Fibroblast of lung (primary cell): ENCODE measurements around the gene CLNK.

Experiments
- EZH2 ChIP-seq: IDR thresholded peaks from 2 replicates; pipeline ENCODE4 v1.5.1; 2012; ENCODE audit warnings: low read length, control low read depth, mild to moderate bottlenecking; ENCODE audit errors: missing control alignments
- TF ChIP-seq, protein P1 (sequence below), 2 donors: IDR thresholded peaks in 1 of 2; conservative IDR thresholded peaks in 1 of 2; 1 replicate in 1 of 2; 2 replicates in 1 of 2; pipeline ENCODE4 v1.5.1; 2011 to 2012; ENCODE audit warnings: low read length in 2 of 2, control low read depth in 1 of 2, inconsistent platforms in 1 of 2, low read depth in 1 of 2, mild to moderate bottlenecking in 1 of 2

DNA sequence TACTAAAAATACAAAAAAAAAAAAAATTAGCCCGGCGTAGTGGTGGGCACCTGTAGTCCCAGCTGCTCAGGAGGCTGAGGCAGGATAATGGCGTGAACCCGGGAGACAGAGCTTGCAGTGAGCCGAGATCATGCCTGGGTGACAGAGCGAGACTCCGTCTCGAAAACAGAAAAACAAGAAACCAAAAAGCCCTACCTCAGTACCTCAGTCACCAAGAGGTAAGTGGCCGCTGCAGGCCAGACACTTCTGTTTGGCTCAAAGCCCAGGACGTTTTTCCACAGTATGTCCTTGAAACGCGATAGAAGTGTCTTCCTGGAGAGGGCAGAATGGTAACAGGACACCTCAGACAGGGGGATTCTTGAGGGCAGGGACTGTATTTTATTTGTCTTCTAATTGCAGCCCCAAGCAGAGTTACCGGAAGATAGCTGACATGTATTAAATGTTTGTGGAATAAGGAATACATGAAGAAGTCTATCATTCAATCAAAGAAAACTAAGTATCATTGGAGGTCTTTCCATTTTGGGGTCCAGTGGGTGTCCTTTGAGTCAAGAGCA, 63.6 kb downstream of the CLNK start:
- no peak for TF ChIP-seq EZH2
- TF ChIP-seq, protein P1, sequence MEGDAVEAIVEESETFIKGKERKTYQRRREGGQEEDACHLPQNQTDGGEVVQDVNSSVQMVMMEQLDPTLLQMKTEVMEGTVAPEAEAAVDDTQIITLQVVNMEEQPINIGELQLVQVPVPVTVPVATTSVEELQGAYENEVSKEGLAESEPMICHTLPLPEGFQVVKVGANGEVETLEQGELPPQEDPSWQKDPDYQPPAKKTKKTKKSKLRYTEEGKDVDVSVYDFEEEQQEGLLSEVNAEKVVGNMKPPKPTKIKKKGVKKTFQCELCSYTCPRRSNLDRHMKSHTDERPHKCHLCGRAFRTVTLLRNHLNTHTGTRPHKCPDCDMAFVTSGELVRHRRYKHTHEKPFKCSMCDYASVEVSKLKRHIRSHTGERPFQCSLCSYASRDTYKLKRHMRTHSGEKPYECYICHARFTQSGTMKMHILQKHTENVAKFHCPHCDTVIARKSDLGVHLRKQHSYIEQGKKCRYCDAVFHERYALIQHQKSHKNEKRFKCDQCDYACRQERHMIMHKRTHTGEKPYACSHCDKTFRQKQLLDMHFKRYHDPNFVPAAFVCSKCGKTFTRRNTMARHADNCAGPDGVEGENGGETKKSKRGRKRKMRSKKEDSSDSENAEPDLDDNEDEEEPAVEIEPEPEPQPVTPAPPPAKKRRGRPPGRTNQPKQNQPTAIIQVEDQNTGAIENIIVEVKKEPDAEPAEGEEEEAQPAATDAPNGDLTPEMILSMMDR (conservative IDR thresholded peaks at IDR 0.05 in 1 of 2, IDR thresholded peaks at IDR 0.05 in 1 of 2; ENCODE audit: low read depth in 1 of 2, low read length in 2 of 2) = no peak
